ENCODE data around the gene MINDY4B. TPM values are rescaled to one million over a fixed set of nuclear protein-coding genes. Genes with fewer than 3 reads are reported as not detected.

Gene MINDY4B
- total and polyA plus RNA-seq, 2 experiments from 2014 or later, result not detected

GRCh38 chr3:150825916-150826377 lies 79.3 kb downstream of the MINDY4B start:
- peaks cover 7% of the 10 kb centered on the region for H3K27me3 Mint-ChIP-seq (ENCODE audit: insufficient read depth, low read depth, poor library complexity)
- peaks cover 14% of the 10 kb centered on the region for H3K9me3 Mint-ChIP-seq
- no peaks in the 10 kb centered on the region for H3K79me2 ChIP-seq (replicated peaks; ENCODE audit: insufficient read depth)
- H2AFZ ChIP-seq, result 0 out of 2 replicates have a peak overlapping the region, but pooled peaks have one; percentile 18
- no peak overlapping the region for H3K4me2 ChIP-seq
- no peaks in the 10 kb centered on the region for H3F3A ChIP-seq (replicated peaks; ENCODE audit: low read depth)
- no peak overlapping the region for H3K27ac Mint-ChIP-seq
- TF ChIP-seq NANOG (IDR thresholded peaks at IDR 0.05; ENCODE audit: borderline replicate concordance), result no peak
- no peak for TF ChIP-seq REST (IDR thresholded peaks at IDR 0.05; ENCODE audit: unreplicated experiment)
- TF ChIP-seq CREB1 (CRISPR knock-in tag; IDR thresholded peaks at IDR 0.05; ENCODE audit: low read depth), result no peak
- no peak for TF ChIP-seq STAT1 (IDR thresholded peaks at IDR 0.05; ENCODE audit: unreplicated experiment)
- TF ChIP-seq JUNB (IDR thresholded peaks at IDR 0.05; ENCODE audit: unreplicated experiment), result no peak
- no peak for TF ChIP-seq ZNF331 (CRISPR knock-in tag; IDR thresholded peaks at IDR 0.05; ENCODE audit: low read depth)
- no peak for TF ChIP-seq POLR2AphosphoS5 (IDR thresholded peaks at IDR 0.05; ENCODE audit: low read depth)
- no peak for TF ChIP-seq EZH2phosphoT487 (IDR thresholded peaks at IDR 0.05; ENCODE audit: unreplicated experiment)
- no peak for TF ChIP-seq EZH2 (IDR thresholded peaks at IDR 0.05; ENCODE audit: low read depth, unreplicated experiment)
- TF ChIP-seq ETS1 (IDR thresholded peaks at IDR 0.05), result no peak
- no peak for TF ChIP-seq CTCF (conservative IDR thresholded peaks at IDR 0.05; ENCODE audit: low read depth in 2 of 2)
- TF ChIP-seq ZNF114 (CRISPR knock-in tag; IDR thresholded peaks at IDR 0.05), result no peak
- DNase-seq (ENCODE audit: low spot score), result no peak
- no peak for ATAC-seq
- H3K27me3 ChIP-seq (ENCODE audit: insufficient read depth), result no peaks in the 10 kb centered on the region
- H3K36me3 ChIP-seq (ENCODE audit: insufficient read depth), result no peaks in the 10 kb centered on the region
- H3K27ac ChIP-seq (ENCODE audit: low read depth), result no peak overlapping the region
- H3K4me1 ChIP-seq (ENCODE audit: insufficient read depth), result no peaks in the 10 kb centered on the region; the same call in 1 of the 2 replicates
- H3K4me1 Mint-ChIP-seq, result peaks cover 5% of the 10 kb centered on the region; the same call in 2 of the 3 replicates
- no peak overlapping the region for H3K4me3 Mint-ChIP-seq
- H4K20me1 ChIP-seq (replicated peaks; ENCODE audit: insufficient read depth), result no peaks in the 10 kb centered on the region
- H3K9me2 ChIP-seq (ENCODE audit: insufficient read depth), result no peaks in the 10 kb centered on the region
- H3K4me3 ChIP-seq, result no peak overlapping the region
- peaks cover 8% of the 10 kb centered on the region; the same call in 2 of the 3 replicates for H3K36me3 Mint-ChIP-seq (ENCODE audit: low read depth)

Data from GM23338 (cell line).